ENCODE results near the gene TSPAN31. TPM values are rescaled to one million over a fixed set of nuclear protein-coding genes. Genes with fewer than 3 reads are reported as not detected.

Gene TSPAN31
- total and polyA plus RNA-seq, 8 donors: 12.2 to 29.8 (median 14.5) TPM

DNA sequence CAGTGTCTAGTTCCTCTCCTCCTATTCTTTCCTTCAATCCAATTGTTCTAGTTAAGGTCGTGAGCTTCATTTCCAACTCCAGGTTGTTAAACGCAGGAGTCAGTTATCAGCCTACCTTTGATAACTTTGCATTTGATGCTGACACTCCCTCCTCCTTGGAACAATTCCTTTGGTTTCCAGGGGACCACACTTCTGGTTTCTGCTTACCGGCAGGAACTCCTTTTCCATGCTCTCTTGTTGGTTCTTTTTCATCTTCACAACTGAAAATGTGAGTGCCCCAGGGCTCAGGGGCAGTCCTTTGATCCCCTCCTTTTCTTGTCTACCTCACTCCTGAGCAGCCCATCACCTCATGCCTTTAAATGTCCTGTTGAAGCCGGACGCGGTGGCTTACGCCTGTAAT is 32.5 kb downstream of the TSPAN31 start:
- Histone ChIP-seq H3K36me3 (no peaks in the 10 kb centered on the region), H3K4me1 (peaks cover 5 to 11% (median 10%) of the 10 kb centered on the region in 3 donors), H3K4me3 (no peak overlapping the region), H3K27ac (no peak overlapping the region), H3K9me3 (no peaks in the 10 kb centered on the region), H3K27me3 (no peaks in the 10 kb centered on the region)
- WGBS, 2 donors: 78 to 83% methylated on average over 7 of the region's 7 CpGs
- DNase-seq (no peak), ATAC-seq (no peak), FAIRE-seq (no peak)
- intact Hi-C loops (cut with DNase I): no loop called here
- TF ChIP-seq, protein P1, sequence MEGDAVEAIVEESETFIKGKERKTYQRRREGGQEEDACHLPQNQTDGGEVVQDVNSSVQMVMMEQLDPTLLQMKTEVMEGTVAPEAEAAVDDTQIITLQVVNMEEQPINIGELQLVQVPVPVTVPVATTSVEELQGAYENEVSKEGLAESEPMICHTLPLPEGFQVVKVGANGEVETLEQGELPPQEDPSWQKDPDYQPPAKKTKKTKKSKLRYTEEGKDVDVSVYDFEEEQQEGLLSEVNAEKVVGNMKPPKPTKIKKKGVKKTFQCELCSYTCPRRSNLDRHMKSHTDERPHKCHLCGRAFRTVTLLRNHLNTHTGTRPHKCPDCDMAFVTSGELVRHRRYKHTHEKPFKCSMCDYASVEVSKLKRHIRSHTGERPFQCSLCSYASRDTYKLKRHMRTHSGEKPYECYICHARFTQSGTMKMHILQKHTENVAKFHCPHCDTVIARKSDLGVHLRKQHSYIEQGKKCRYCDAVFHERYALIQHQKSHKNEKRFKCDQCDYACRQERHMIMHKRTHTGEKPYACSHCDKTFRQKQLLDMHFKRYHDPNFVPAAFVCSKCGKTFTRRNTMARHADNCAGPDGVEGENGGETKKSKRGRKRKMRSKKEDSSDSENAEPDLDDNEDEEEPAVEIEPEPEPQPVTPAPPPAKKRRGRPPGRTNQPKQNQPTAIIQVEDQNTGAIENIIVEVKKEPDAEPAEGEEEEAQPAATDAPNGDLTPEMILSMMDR (IDR thresholded peaks at IDR 0.05): no peak

- H3K4me1 ChIP-seq: peaks cover 6 to 11% (median 10%) of the 10 kb centered on the region in 3 donors
- H3K36me3 ChIP-seq: no peaks in the 10 kb centered on the region
- no peaks in the 10 kb centered on the region for H3K27me3 ChIP-seq
- FAIRE-seq (no peak), DNase-seq (no peak), ATAC-seq (no peak)
- no peak overlapping the region for H3K27ac ChIP-seq
- TF ChIP-seq, protein P1 (IDR thresholded peaks at IDR 0.05): no peak
- H3K9me3 ChIP-seq: no peaks in the 10 kb centered on the region
- WGBS, 2 donors: 91 to 94% methylated on average over 7 of the region's 7 CpGs
- intact Hi-C loops (cut with DNase I): no loop called here
- no peak overlapping the region for H3K4me3 ChIP-seq
Observed at GRCh38 chr12:57777911-57778310, 33.1 kb downstream of the TSPAN31 start.

DNA sequence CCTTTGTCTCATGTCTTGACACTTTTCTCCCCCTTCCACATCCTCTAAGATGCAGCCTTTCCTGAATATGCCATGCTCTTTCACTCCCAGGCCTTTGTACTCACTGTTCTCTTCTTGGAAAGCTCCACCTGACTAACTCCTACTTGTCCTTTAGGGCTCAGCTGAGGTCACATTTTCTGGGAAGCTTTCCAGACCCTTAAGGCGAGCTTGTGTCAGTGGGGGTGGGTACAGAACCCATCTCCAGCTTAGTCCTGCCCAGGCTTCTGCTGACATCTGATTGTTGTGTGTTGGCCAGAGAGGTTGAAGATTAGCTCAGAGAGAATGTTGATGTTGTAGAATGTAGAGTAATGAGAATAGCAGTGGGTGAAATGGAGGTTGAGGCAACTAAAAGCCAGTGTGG is 34.9 kb downstream of the TSPAN31 start:
- Histone ChIP-seq H3K27ac (no peak overlapping the region), H3K9me3 (no peaks in the 10 kb centered on the region), H3K4me1 (peaks cover 4 to 15% (median 14%) of the 10 kb centered on the region in 3 donors), H3K4me3 (no peak overlapping the region), H3K36me3 (no peaks in the 10 kb centered on the region), H3K27me3 (no peaks in the 10 kb centered on the region)
- intact Hi-C loops (cut with DNase I): no loop called here
- 42 to 54% methylated on average over 1 of the region's 1 CpG for WGBS, 2 donors
- TF ChIP-seq, protein P1 (IDR thresholded peaks at IDR 0.05): no peak
- DNase-seq: no peak
- no peak for ATAC-seq
- no peak for FAIRE-seq

- Histone ChIP-seq H3K27ac (no peak overlapping the region), H3K27me3 (no peaks in the 10 kb centered on the region), H3K4me3 (no peak overlapping the region), H3K9me3 (no peaks in the 10 kb centered on the region), H3K4me1 (peaks cover 4 to 15% (median 14%) of the 10 kb centered on the region in 3 donors), H3K36me3 (peaks cover 0 to 4% (median 0%) of the 10 kb centered on the region in 3 donors)
- FAIRE-seq: no peak
- WGBS, 2 donors: 82 to 89% methylated on average over 4 of the region's 4 CpGs
- ATAC-seq: no peak
- TF ChIP-seq, protein P1 (IDR thresholded peaks at IDR 0.05): no peak
- DNase-seq: peak in 1 of 6 donors; percentile 45
- intact Hi-C loops (cut with DNase I): no loop called here
Observed at GRCh38 chr12:57780284-57780897, 35.6 kb downstream of the TSPAN31 start.

- H3K36me3 ChIP-seq: peaks cover 0 to 12% (median 7%) of the 10 kb centered on the region in 3 donors
- H3K4me1 ChIP-seq: peaks cover 4 to 15% (median 14%) of the 10 kb centered on the region in 3 donors
- TF ChIP-seq, protein P1 (IDR thresholded peaks at IDR 0.05): no peak
- intact Hi-C loops (cut with DNase I): no loop called here
- DNase-seq (no peak), ATAC-seq (no peak), FAIRE-seq (no peak)
- peak overlapping the region in 1 of 4 donors; percentile 23 for H3K27ac ChIP-seq
- whole genome bisulfite sequencing, 2 donors: 94 to 95% methylated on average over 3 of the region's 3 CpGs
- no peak overlapping the region for H3K4me3 ChIP-seq
- no peaks in the 10 kb centered on the region for H3K27me3 ChIP-seq
- no peaks in the 10 kb centered on the region for H3K9me3 ChIP-seq
Observed at GRCh38 chr12:57781244-57781643, 36.4 kb downstream of the TSPAN31 start.

Measured in pancreas (tissue), 10 donors.